ENCODE data around the gene ACACA. TPM values are rescaled to one million over a fixed set of nuclear protein-coding genes. Genes with fewer than 3 reads are reported as not detected.

Gene ACACA
- total RNA-seq, 1 donor from 2014 or later, result 41.2 TPM

DNA sequence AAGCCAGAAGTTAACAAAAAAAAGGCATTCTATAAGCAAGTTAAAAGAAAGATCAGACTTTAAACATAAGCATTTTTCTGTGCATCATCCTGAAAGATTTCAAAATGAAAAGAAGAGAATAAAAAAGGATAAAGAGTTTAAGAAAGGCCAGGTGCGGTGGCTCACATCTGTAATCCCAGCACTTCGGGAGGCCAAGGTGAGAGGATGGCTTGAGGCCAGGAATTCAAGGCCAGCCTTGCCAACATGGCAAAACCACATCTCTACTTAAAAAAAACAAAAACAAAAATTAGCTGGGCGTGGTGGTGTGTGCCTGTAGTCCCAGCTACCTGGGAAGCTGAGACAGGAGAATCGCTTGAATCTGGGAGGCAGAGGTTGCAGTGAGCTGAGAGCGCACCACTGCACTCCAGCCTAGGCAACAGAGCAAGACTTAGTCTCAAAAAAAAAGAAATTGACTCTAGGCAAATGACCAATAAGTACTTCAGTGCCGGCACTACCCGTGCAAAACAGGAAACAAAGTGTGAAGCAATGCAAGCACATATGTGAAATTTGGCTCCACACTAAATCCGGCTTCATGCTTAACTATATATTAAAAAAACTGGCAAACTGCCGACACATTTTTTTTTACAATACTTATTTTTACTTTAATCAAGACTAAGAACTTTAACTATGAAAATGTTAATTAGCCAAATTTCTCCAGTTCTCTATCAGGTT lies 114.1 kb downstream of the ACACA start:
- DNase-seq (ENCODE audit: low read depth in 2 of 2), result peak; percentile 53 to 80

DNA sequence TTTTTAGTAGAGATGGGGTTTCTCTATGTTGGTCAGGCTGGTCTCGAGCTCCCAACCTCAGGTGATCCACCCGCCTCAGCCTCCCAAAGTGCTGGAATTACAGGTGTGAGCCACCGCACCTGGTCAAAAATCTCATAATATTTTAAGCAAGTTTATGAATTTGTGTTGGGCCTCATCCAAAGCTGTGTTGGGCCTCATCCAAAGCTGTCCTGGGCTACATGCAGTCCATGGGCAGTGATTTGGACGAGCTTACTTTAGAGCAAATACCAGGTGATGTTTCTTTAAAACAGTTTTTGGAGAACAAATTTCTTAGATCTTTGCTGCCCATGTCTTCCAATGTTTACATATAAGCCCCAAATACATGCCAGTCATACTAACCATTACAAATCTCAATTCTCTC lies 115.3 kb downstream of the ACACA start:
- peak in 1 of 2 donors; percentile 22 for DNase-seq (ENCODE audit: low read depth in 2 of 2)

DNA sequence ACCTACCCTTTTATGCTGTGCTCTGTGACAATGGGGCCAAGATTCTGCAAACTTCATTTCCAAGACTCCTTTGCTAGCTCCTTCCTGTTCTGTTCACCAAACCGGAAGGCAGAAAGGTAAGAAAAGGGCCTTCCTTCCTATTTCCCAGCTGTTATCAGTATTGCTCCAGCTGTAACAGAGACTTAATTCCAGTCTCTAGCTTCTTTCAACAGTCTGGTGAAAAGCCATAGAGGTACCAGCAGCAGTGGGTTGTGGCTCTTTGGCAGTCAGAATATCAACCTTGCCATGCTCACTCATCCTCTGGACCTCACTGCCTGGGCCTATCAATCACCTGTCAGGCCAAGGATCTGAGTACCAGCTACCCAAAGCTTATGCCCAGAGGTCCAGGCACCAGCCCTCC lies 120.2 kb downstream of the ACACA start:
- DNase-seq (ENCODE audit: low read depth in 2 of 2), result no peak

DNA sequence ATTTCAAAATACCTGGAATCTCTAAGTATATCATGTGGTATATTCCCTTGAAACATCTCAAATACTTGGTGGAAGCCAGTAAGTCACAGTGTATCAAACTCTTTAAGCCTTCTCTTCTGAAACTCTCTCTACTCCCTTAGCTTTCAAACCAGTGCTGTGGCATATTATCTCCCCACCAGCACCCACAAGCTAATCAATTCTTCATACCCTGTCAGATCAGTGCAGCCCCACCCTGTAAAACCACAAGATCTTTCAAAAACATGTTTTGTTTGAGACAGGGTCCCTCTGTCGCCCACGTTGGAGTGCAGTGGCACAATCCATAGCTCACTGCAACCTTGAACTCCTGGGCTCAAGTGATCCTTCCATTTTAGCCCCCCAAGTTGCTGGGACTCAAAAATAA lies 122.4 kb downstream of the ACACA start:
- DNase-seq (ENCODE audit: low read depth in 2 of 2), result no peak

DNA sequence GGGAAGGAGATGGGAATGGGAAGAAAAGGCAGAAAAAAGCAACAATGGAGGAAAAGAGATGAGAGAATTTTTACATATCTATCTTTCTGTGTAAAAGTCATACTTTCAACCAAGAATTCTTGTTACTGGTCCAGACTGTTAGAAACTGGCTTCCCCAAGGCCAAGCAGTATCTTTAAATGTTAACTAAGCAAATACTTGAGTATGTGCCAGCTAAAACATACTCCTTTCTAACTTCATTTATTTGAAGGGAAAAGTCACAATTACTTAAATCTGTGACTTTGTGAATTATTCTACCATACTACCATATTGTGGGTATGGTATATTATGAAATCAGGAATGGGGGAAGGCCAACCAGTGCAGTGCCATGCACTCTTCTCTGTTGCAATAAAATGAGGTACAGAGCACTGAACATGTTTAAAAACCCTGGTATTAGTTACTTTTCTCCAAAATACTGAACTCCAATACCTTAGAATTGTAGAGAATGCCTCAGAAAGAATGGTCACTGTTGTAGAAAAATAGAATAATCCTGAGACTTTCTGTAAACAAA lies 123.1 kb downstream of the ACACA start:
- DNase-seq (ENCODE audit: low read depth in 2 of 2), result no peak

DNA sequence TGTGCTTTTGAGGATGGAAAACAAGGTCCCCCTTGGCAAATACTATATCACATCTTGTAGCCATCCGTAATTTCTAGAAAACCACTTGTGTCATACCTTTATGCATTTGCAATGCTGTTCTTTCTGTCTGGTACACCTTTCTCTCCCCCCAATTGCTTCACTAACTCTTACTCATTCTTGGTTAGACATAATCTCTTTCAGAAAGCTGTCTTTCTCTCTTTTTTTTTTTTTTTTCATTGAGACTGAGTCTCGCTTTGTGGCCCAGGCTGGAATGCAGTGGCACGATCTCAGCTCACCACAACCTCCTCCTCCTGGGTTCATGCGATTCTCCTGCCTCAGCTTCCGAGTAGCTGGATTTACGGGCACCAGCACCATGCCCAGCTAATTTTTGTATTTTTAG lies 125.8 kb downstream of the ACACA start:
- no peak for DNase-seq (ENCODE audit: low read depth in 2 of 2)

DNA sequence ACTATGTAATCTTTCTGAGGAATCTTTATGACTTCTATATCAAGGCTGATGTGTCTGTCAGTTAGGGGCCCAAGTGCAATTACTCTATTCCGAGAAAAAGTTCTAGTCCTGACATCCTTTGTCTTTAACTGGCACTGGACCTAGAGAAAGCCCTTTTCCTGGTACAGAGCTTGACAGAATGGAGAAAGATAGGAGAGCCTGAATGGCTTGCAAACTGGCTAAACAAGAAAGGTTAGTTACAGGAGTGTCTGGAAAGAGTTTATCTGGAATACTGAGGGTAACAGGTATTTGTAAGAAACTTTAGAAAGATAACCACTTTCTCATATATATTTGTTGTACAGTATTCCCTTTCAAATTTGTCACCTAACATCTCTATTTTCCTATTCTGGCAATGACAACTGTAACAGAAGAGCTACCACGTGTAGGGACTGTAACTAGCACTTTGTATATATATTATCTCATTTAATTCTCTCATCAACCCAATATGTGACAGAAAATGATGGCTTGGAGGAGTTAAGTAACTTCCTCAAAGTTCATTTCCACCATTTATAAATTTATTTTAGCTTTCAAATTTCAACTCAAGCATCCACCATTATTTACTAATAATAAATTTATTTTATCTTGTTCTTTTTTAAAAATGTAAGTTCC lies 128.3 kb downstream of the ACACA start:
- DNase-seq (ENCODE audit: low read depth in 2 of 2), result no peak

DNA sequence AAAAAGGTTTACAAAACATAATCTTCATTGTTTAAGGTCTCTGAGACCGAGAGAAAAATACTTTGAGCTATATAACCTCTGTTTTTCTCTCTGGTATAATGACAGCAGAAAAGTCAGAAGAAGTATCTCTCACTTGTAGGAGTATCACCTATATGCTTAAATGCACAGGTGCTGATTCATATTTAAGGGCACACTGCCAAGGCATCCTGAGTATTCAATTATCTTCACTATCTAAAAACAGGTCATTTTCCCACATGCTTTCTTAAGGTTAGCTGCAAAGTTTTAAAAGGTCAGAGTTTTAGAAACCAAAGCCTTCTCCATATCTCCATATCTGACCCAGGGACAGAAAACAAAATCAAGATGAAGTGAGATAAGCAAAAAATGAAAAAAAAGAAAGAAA lies 130.2 kb downstream of the ACACA start:
- DNase-seq (ENCODE audit: low read depth in 2 of 2), result peak in 1 of 2 donors; percentile 29

DNA sequence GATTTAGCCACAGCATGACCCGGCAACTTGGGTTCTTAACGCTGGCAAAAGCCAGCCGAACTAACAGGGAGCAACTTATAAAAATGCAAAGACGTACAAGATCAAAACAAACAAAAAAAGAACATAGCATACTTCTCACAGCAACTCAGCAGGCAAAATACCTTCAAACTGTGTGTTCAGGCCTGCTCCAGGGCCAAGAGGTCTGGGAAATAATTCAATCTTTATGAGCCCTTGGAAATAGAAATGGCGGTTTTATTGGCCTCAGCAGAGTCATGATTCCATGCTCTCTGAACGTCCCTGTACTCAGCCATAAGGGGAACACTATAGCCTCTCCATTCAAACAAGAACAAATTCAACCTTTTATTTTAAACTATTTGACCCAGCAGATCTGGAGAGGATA lies 132.2 kb downstream of the ACACA start:
- no peak for DNase-seq (ENCODE audit: low read depth in 2 of 2)

DNA sequence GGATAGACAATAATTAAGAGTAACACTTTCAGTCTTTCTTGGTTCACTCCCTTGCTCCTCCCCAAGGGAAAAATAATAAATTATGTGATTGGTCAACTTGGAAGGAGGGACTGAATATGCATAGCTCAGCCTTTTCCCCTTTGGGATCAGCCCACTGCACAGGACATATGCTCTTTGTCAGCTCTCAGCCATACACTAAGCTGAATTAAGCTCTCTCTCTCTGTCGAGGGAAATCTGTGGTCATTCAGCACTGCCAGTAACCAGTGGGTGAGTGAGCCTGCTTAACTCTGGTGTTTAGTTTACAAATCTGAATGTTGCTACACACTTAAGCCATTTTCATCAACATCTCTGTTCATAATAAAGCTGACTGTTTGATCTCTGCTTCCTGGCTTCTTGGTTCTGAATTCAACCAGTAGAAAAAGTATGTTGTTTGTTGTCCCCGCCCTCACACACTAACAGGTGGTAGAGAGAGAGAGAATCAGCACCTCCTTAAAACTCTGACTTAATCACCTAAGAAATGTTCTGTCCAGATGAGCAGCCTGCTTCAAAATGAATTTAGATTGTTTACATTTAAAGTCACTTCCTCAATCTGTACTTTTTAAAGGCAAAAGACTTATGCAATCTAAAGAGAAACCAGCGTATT lies 133.1 kb downstream of the ACACA start:
- peak in 1 of 2 donors; percentile 36 for DNase-seq (ENCODE audit: low read depth in 2 of 2)

DNA sequence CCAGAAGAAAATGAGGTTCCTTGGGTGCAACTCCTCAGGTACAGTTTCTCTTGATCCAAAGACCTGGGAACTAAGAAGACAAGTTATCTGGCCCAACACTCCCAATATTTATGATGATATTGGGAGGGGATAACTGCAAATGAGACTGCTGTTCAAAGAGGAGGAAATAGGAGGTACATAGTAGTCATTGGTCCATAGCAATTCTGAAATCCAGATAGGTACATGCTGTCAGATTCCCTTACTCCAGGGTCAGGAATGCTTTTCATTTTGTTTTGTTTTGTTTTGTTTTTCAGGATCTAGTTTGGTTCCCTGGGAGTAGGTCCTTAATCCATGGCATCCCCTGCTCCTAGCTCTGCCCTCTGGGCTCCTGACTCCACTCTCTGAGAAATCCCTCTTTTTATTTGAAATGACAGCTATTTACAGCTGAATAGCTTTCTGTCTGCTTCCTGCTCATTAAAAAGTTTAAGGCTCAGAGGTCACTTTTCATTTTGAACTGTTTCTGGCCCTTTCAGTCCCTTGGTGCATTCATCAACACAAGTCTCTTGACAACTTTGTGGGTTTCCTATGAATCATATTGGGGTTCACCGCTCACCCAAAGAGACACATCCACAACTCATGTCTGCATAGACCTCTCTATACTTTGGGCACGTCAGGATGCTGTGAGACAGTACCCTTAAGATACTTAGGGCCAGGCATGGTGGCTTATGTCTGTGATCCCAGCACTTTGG lies 141.0 kb downstream of the ACACA start:
- DNase-seq (ENCODE audit: low read depth in 2 of 2), result no peak

DNA sequence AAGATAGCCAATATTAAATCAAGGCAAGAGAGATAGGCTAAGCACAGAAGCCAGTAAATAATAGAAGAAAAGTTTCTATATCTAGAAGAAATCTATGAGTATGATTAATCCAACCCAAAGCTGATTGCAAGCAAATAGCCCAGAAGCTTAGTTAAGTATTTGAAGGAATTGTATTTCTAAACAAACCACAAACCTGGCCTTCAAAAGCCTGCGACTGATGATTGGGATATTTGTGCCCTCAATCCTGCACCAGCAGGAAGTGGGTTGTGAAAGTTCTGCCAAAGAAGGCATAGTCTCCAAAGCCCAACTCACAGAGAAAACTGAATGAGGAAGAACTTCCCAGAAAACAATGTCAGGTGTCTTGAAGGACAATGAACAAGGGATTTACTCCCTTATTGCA lies 145.3 kb downstream of the ACACA start:
- no peak for DNase-seq (ENCODE audit: low read depth in 2 of 2)

DNA sequence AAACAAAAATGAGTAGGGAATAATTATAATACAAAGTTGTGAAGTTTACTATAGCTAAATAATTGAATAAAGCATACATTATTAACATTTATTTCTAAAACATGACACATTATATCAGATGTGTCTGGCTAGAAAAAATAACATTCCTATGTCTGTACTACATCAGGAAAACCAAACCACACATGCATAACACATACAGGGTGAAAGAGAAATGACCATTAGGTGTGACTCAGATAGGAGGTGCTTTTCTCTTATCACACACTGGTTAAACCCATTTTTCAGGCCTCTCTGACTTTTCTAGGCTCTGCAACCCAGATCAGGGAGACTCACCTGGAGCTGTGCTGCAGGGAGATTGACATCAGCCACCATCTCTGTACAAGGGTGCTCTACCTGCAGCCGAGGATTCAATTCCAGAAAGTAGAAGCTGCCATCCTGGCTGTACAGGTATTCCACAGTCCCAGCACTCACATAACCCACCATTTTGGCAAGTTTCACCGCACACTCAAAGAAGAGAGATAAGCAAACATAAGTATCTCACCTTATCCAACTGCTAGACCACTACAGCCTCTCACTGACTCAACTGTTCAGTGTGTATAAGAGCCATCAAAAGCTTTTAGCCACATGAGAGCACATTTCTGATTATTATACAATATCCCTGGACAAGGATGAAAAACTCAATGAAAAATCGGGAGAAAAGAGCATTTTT lies 147.5 kb downstream of the ACACA start:
- no peak for DNase-seq (ENCODE audit: low read depth in 2 of 2)

DNA sequence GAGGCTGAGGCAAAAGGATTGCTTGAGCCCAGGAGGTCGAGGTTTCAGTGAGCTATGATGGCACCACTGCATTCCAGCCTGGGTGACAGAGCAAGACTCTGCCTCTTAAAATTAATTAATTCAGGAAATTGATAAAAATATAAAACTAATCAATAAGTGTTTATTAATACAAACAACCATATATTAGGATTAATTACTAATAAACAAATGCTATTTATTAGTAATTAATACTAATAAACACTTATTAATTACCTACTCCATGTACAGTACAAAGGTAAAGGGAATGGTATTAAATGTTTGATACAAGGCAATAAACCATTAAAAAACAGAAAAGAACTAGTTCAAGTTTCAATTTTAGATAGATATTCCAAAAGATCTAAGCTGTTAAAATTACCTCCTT lies 150.0 kb downstream of the ACACA start:
- DNase-seq (ENCODE audit: low read depth in 2 of 2), result no peak

DNA sequence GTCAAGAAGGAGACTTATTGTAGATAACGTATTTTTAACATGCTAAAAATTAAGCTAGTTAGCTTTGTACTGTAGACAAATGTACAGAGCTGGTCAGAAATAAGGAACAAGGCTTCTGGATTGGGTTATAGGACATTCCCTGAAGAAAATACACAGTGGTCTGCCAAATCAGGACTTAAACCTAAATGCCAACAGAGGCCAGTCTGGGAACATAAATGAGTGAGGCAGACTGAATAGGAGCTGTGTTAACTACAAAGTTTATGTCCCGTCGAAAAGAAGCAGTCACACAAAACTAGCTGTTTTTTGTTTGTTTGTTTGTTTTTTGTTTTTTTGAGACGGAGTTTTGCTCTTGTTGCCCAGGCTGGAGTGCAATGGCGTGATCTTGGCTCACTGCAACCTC lies 151.2 kb downstream of the ACACA start:
- DNase-seq (ENCODE audit: low read depth in 2 of 2), result no peak

DNA sequence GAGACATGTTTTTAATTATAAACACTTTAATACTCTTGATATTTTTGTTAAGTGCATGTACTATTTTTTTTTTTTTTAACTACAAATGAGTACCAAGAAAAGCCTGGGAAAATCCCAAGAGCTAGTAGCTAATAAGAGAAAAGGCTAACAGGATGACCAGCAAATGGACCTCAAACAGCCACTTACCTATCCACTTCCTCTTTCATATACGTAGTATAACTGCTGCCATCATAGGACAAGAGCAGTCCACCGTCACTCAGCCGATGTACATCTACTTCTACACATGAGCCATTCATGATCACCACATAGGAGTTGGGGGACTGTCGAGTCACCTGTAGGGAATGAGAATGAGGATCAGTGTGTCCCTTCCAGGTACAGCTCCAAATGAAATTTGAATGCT lies 158.8 kb downstream of the ACACA start:
- no peak for DNase-seq (ENCODE audit: low read depth in 2 of 2)

DNA sequence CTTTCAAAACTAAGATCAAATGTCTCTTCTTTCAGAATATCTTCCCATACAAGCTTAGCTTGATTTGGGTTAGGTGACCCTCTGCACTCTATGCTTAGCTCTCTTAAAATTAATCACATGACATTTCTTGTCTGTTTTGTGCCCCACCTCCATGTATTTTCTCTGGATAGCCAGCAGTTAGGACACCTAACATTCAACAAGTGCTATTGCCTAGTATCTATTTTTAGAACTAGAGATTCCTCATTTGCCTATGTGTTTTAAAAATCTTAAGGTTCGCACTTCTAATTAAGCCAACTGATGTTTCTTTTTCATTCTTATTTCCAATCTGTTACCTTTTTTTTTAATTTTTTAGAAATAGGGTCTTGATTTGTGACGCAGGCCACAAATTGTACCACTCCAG lies 160.6 kb downstream of the ACACA start:
- no peak for DNase-seq (ENCODE audit: low read depth in 2 of 2)

DNA sequence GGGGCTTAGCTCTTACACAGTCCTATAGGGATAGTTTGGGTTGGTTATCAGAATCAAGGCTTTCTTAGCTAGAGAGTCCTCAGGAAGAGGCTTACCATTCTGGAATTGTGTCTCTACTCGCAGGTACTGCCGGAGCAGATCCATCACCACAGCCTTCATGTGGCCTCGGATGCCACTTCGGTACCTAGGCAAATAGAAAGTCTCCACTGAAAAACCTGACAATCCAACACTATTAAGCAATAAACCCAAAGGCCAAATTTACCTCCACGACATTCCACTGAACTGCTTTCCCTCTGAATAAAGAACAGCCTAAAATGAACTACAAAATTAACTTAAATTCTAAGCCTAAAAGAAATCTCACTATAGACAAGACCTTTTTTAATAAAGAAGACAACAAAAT lies 166.3 kb downstream of the ACACA start:
- no peak for DNase-seq (ENCODE audit: low read depth in 2 of 2)

DNA sequence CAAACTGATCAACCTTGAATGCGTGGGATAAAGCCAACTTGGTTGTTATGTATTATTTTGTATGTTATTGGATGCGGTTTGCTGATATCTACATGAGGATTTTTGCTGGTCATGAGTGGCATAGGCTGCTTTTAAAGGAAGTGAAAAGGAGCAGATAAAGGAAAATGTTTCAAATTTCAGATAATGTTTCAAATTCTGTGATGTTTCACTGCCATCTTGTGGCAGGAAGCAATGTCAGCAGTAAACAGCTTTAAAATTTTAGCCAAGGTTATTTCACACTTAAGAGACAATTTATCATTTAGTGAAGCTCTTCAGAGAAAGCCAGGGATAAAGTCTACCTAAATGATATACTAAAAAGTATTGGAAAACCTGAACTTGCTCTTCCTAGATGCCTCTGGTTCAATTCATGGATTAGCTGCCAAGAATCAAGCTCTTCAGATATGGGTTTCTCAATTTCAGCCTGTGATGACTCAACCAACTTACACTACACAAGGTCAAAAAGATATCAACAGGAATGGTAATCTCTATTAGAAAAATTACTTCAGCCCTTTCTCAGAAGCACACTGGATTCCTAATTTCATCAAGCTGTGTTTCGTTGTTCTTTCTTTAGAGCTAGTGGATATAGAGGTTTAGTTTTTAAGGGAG lies 166.8 kb downstream of the ACACA start:
- DNase-seq (ENCODE audit: low read depth in 2 of 2), result peak; percentile 22 to 31

DNA sequence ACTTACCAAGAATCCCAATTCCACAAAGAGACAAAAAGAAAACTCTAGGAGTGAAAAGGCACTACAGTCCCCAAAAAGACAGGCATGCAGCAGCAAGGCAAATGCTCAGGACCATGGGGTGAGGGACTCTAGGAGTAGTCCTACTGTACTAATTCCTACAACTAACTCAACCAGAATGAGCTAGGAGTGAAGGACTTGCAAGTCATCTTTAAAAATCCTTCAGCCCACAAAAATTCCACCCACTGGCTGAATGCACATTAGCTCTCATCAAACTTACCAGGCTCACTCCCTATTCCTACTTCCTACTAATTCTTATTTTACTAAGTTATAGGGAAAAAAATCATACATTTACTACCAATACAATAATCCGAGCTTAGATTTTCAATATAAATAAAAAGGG lies 172.5 kb downstream of the ACACA start:
- DNase-seq (ENCODE audit: low read depth in 2 of 2), result no peak

DNA sequence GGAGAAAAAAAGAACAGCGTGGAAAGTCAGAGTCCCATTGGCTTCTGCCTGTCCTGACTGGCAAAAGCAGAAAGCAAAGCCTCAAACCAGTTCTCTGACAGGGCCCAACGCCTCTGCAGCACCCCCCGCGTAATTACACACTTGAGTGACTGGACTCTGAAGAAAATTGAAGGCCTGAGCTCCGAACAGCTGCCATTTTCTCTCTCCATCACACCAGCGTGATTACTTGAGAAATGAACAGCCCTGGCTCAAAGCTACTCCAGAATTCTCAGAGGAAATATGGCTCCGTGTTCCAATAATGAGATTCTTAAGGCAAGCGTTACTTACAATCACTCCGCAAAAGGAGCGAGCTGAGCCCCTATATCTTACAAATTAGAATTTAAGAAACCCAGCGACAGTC lies 173.6 kb downstream of the ACACA start:
- DNase-seq (ENCODE audit: low read depth in 2 of 2), result no peak

All from dermis microvascular lymphatic vessel endothelial cell (primary cell).